Measurements from ENCODE around the gene DDX52. TPM values are rescaled to one million over a fixed set of nuclear protein-coding genes. Genes with fewer than 3 reads are reported as not detected.

Gene DDX52
- total and polyA plus RNA-seq, 2 of the 8 experiments (the other 6 are each of a cell fraction or from before 2014, with no cell fraction given): 10.0 to 45.9 TPM

GRCh38 chr17:37676115-37676925 is 33.1 kb upstream of the DDX52 start:
- H3K27ac ChIP-seq (ENCODE audit: low read depth, low read length): no peak overlapping the region
- TF ChIP-seq HDAC6 (IDR thresholded peaks at IDR 0.05; ENCODE audit: low read depth, low read length) (no peak), TAF7 (optimal IDR thresholded peaks at IDR 0.05; ENCODE audit: borderline replicate concordance, low read depth, low read length) (no peak), SP4 (IDR thresholded peaks at IDR 0.05; ENCODE audit: low read length) (no peak), GABPA (IDR thresholded peaks at IDR 0.05; ENCODE audit: borderline replicate concordance, insufficient read depth, low read length) (no peak), CHD2 (IDR thresholded peaks at IDR 0.05; ENCODE audit: low read length) (no peak), TBP (IDR thresholded peaks at IDR 0.05; ENCODE audit: low read depth, low read length) (no peak), CTBP2 (IDR thresholded peaks at IDR 0.05; ENCODE audit: borderline replicate concordance, insufficient read depth, insufficient read length, low read length) (no peak), NANOG (IDR thresholded peaks at IDR 0.05; ENCODE audit: insufficient read depth, low read depth, low read length, poor library complexity, severe bottlenecking) (no peak), RFX5 (IDR thresholded peaks at IDR 0.05; ENCODE audit: borderline replicate concordance, low read depth, low read length) (no peak), CBX8 (IDR thresholded peaks at IDR 0.05; ENCODE audit: borderline replicate concordance, low read depth, low read length) (no peak)
- TF ChIP-seq, protein P1, sequence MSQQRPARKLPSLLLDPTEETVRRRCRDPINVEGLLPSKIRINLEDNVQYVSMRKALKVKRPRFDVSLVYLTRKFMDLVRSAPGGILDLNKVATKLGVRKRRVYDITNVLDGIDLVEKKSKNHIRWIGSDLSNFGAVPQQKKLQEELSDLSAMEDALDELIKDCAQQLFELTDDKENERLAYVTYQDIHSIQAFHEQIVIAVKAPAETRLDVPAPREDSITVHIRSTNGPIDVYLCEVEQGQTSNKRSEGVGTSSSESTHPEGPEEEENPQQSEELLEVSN (IDR thresholded peaks at IDR 0.05): no peak

More at GRCh38 chr17:37676115-37676925, 33.1 kb upstream of the DDX52 start:
- no peaks in the 10 kb centered on the region for H3K79me1 ChIP-seq (ENCODE audit: low read depth, low read length)
- H2BK15ac ChIP-seq (ENCODE audit: low read length): no peak overlapping the region
- H2BK5ac ChIP-seq (ENCODE audit: low read depth, low read length): no peak overlapping the region; the same call in 1 of the 2 replicates
- H4K8ac ChIP-seq (ENCODE audit: extremely low read depth, insufficient read depth, low read length): no peak overlapping the region
- no peaks in the 10 kb centered on the region for H3K36me3 ChIP-seq (ENCODE audit: control insufficient read depth in 2 of 4, insufficient read depth in 4 of 4, low read length in 3 of 4)
- FAIRE-seq (no peak), DNase-seq (ENCODE audit: low read depth in 1 of 2, low spot score in 2 of 2) (no peak)
- H3K4me2 ChIP-seq (ENCODE audit: insufficient read depth in 1 of 2, low read depth in 2 of 2, low read length in 2 of 2): no peak overlapping the region
- no peak overlapping the region for H2BK120ac ChIP-seq (replicated peaks; ENCODE audit: low read depth, low read length)
- H4K91ac ChIP-seq (replicated peaks; ENCODE audit: insufficient read length, low read length): no peak overlapping the region
- H3K9ac ChIP-seq (replicated peaks in 1 of 4; ENCODE audit: extremely low read depth in 1 of 4, low read depth in 3 of 4, low read length in 3 of 4): no peak overlapping the region
- no peak overlapping the region for H2BK20ac ChIP-seq (ENCODE audit: low read length)
- ChIA-PET POLR2A (ENCODE audit: partially characterized antibody) (no interaction called here), CTCF (ENCODE audit: partially characterized antibody) (interaction anchor here (1.4 kb wide), 1 partner anchor 14 kb away, joined by 4 read pairs; no protein-coding TSS in a partner anchor)
- no peak overlapping the region for H3K4me3 ChIP-seq (ENCODE audit: extremely low read depth in 1 of 4, insufficient read depth in 2 of 4, low read depth in 3 of 4, low read length in 4 of 4)
- H3K23me2 ChIP-seq (ENCODE audit: low read depth, low read length): no peaks in the 10 kb centered on the region
- H3K79me2 ChIP-seq (ENCODE audit: control insufficient read depth in 1 of 2, insufficient read depth in 2 of 2, low read length in 2 of 2): no peaks in the 10 kb centered on the region
- H2AFZ ChIP-seq (ENCODE audit: low read length): no peak overlapping the region
- no peak overlapping the region for H3K23ac ChIP-seq (ENCODE audit: insufficient read length)
- no peak overlapping the region for H2AK5ac ChIP-seq (ENCODE audit: low read depth, low read length)
- no peak overlapping the region for H3K14ac ChIP-seq (ENCODE audit: insufficient read length)
- H3K56ac ChIP-seq (replicated peaks; ENCODE audit: insufficient read length, low read depth, low read length): no peak overlapping the region
- H3K4me1 ChIP-seq (replicated peaks in 1 of 4; ENCODE audit: control insufficient read depth in 3 of 4, insufficient read depth in 4 of 4, low read length in 3 of 4): no peaks in the 10 kb centered on the region
- no peaks in the 10 kb centered on the region for H3K27me3 ChIP-seq (replicated peaks in 1 of 4; ENCODE audit: control insufficient read depth in 3 of 4, extremely low read depth in 1 of 4, insufficient read depth in 3 of 4, low read length in 3 of 4)
- WGBS, 2 experiments (ENCODE audit: extremely low coverage in 1 of 2, insufficient coverage in 1 of 2, insufficient read length in 1 of 2, insufficient replicate concordance in 2 of 2, low coverage in 1 of 2, low lambda C conversion rate in 2 of 2, missing lambda C conversion rate in 1 of 2): 90% methylated on average over 7 of the region's 7 CpGs; no CpG with 5 or more reads in 1 of the 2 experiments
- H3K9me3 ChIP-seq (ENCODE audit: insufficient read depth in 2 of 2, low read depth in 1 of 2, low read length in 1 of 2): peaks cover 0 to 2% of the 10 kb centered on the region in 2 experiments; a peak in 1 of 4 replicates
- no peaks in the 10 kb centered on the region for H4K20me1 ChIP-seq (replicated peaks in 1 of 2; ENCODE audit: control insufficient read depth in 1 of 2, insufficient read depth in 2 of 2, low read length in 2 of 2)
- H3K18ac ChIP-seq (ENCODE audit: extremely low read depth, low read length): no peak overlapping the region
- H3K4ac ChIP-seq (replicated peaks; ENCODE audit: insufficient read length, low read depth, low read length): no peak overlapping the region
- no peak overlapping the region for H2BK12ac ChIP-seq (ENCODE audit: low read depth, low read length)
- H4K5ac ChIP-seq (ENCODE audit: insufficient read length, low read depth, low read length): no peak overlapping the region

Data from H1 (cell line).